ENCODE data around the gene RRP1. TPM values are rescaled to one million over a fixed set of nuclear protein-coding genes. Genes with fewer than 3 reads are reported as not detected.

The RRP1 gene
- total RNA-seq, 1 donor from 2014 or later = 43.6 TPM

DNA sequence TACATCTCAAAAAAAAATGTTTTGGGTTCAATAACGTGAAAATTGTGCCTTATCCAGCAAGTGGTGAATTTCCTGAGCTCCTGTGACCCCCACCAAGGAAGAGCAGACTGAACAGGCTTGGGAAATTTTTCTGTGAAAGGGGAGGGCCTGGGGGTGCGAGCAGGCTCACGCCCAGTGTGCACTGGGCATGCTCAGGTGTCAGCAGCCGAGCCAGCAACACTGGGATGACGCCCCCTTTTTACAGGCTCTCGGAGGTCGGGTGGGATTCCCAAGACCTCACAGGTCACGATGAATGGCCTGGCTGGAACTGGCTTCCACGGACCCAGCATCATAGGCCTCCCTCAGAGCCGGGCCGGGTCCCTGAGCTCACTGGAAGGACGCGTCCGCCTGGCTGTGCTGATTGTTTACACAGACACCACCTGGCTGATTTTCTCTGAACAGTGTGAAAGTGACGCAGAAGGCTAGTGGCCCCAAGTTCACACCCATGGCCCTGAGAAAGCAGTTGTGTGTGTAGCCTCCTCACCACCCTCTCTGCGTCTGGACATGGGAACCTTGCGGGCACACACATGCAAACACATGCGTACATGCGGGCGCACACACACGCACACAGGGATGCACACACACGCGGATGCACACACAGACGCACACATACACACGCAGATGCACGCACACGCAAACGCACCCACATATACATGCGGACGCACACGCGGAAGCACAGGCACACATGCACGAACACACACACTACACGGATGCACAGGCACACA is 22.5 kb upstream of the RRP1 start:
- H3K27ac Mint-ChIP-seq = peak overlapping the region; percentile 95
- H3K4me3 Mint-ChIP-seq = peak overlapping the region; percentile 41
- TF ChIP-seq, protein P1, sequence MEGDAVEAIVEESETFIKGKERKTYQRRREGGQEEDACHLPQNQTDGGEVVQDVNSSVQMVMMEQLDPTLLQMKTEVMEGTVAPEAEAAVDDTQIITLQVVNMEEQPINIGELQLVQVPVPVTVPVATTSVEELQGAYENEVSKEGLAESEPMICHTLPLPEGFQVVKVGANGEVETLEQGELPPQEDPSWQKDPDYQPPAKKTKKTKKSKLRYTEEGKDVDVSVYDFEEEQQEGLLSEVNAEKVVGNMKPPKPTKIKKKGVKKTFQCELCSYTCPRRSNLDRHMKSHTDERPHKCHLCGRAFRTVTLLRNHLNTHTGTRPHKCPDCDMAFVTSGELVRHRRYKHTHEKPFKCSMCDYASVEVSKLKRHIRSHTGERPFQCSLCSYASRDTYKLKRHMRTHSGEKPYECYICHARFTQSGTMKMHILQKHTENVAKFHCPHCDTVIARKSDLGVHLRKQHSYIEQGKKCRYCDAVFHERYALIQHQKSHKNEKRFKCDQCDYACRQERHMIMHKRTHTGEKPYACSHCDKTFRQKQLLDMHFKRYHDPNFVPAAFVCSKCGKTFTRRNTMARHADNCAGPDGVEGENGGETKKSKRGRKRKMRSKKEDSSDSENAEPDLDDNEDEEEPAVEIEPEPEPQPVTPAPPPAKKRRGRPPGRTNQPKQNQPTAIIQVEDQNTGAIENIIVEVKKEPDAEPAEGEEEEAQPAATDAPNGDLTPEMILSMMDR (conservative IDR thresholded peaks at IDR 0.05) = no peak

DNA sequence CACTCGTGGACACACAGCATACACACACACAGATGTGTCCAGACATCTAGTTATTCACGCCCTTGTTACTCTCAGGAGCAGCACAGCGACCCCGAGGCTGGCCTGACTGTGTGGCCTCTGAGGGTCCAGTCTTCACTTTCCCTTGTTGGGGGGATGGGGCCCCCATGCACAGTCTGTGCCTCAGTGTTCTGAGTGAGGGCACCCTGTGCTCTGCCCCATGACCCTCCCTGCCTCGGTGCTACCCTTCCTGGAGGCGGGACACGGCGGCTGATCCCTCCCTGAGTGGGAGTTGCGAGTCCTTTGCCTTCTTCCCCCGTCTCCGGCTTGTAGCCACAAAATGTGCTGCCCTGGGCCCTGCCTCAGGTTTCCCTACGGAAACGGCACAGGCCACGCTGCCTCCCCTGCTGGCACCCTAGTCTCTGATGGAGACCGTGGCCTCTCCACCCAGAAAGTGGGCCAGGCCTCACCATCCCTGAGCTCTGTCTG is 21.8 kb upstream of the RRP1 start:
- Mint-ChIP-seq H3K9me3 (no peaks in the 10 kb centered on the region), H3K27me3 (no peaks in the 10 kb centered on the region), H3K4me1 (ENCODE audit: unreplicated experiment) (peaks cover 19% of the 10 kb centered on the region), H3K4me3 (peak overlapping the region; percentile 55), H3K27ac (peak overlapping the region; percentile 95), H3K36me3 (no peaks in the 10 kb centered on the region)
- TF ChIP-seq, protein P1 (conservative IDR thresholded peaks at IDR 0.05) = no peak
- no peak for DNase-seq (ENCODE audit: extremely low spot score, unreplicated experiment)

More for the DNA sequence above, 22.5 kb upstream of the RRP1 start:
- H3K4me1 Mint-ChIP-seq (ENCODE audit: unreplicated experiment) = peaks cover 19% of the 10 kb centered on the region
- H3K36me3 Mint-ChIP-seq = no peaks in the 10 kb centered on the region
- no peak for DNase-seq (ENCODE audit: extremely low spot score, unreplicated experiment)
- H3K9me3 Mint-ChIP-seq = no peaks in the 10 kb centered on the region
- H3K27me3 Mint-ChIP-seq = no peaks in the 10 kb centered on the region

DNA sequence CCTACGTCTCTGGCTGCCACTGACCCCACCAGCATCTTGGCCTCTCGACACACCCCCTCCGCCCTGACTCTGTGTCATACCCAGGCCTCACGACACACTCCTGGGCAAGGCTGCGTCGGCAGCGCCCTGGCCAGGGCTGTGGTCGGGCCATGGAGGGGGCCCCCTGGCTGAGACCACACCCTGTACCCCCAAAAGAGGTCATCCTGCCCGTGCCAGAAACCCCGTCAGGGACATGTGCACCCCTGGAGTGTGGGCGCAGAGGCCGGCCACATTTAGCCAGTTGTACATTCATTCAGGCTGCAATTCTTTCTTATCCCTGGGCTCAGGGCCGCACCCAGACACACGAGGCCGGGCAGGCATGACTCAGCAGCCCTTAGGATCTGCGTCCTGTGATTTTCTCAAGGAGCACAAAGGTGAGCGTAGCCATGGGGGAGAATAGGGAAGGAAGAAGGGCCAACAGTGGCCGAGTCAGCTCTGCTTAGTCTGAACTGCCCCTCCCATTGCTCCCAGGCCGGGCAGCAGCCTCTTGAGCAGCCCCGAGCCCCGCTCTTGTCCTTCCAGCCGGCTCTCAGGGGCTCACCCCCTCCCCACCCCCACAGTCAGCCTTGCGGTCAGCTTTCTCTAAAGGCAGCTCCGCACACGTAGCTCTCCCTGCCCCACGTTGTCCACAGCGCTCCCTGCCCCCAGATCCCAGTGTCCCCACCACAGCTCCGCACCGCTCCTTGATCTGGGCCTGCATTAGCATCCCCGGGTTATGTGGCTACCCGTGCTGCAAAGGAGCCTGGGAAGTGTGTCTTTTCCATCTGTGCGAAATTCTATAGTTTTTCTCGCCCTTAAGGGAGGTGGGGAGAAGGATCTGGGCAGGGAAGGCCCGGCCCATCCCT is 21.2 kb upstream of the RRP1 start:
- Mint-ChIP-seq H3K36me3 (peaks cover 2% of the 10 kb centered on the region), H3K27me3 (no peaks in the 10 kb centered on the region), H3K27ac (peak overlapping the region; percentile 95), H3K4me1 (ENCODE audit: unreplicated experiment) (peaks cover 19% of the 10 kb centered on the region), H3K9me3 (no peaks in the 10 kb centered on the region), H3K4me3 (peak overlapping the region; percentile 55)
- no peak for DNase-seq (ENCODE audit: extremely low spot score, unreplicated experiment)
- TF ChIP-seq, protein P1 (conservative IDR thresholded peaks at IDR 0.05) = no peak

DNA sequence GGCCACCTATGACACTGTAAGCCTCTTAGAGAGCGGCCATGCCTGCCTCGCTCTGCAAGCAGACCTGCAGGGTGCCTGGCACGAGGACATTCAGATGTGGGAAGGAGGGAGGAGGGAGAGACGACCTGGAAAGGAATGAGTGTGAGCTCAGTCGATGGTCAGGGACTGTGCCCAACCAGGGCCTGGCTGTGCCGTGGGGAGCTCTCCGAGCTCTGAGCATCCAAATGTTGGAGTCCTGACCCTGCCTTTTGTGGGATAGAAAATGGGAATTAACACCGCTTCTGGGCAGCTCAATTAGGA is 20.6 kb upstream of the RRP1 start:
- peak overlapping the region; percentile 95 for H3K27ac Mint-ChIP-seq
- no peak for DNase-seq (ENCODE audit: extremely low spot score, unreplicated experiment)
- H3K27me3 Mint-ChIP-seq = no peaks in the 10 kb centered on the region

DNA sequence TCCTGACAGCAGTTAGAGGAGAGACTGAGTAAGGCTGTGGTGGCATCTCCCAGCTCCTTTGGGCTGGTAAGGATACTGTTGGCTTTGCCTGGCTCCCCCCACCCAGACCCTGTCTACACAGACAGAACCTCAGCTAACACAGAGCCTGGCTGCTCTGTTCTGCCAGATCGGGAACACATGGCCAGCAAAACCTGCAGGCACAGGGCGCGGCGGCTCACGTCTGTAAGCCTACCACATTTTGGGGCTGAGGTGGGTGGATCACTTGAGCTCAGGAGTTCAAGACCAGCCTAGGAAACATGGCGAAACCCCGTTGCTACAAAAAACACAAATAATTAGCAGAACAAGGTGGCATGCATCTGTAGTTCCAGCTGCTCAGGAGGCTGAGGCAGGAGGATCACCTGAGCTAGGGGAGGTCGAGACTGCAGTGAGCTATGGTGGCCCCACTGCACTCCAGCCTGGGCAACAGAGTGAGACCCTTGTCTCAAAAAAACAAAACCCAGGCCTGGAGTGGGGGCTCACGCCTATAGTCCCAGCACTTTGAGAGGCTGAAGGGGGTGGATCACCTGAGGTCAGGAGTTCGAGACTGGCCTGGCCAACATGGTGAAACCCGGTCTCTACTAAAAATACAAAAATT is 19.9 kb upstream of the RRP1 start:
- no peaks in the 10 kb centered on the region for H3K27me3 Mint-ChIP-seq
- no peak overlapping the region for H3K4me3 Mint-ChIP-seq
- DNase-seq (ENCODE audit: extremely low spot score, unreplicated experiment) = no peak
- TF ChIP-seq, protein P1 (conservative IDR thresholded peaks at IDR 0.05) = no peak
- no peaks in the 10 kb centered on the region for H3K9me3 Mint-ChIP-seq
- H3K27ac Mint-ChIP-seq = peak overlapping the region; percentile 95
- H3K4me1 Mint-ChIP-seq (ENCODE audit: unreplicated experiment) = peaks cover 19% of the 10 kb centered on the region
- H3K36me3 Mint-ChIP-seq = peaks cover 12% of the 10 kb centered on the region

More for the DNA sequence above, 20.6 kb upstream of the RRP1 start:
- Mint-ChIP-seq H3K4me1 (ENCODE audit: unreplicated experiment) (peaks cover 19% of the 10 kb centered on the region), H3K36me3 (peaks cover 8% of the 10 kb centered on the region), H3K4me3 (peak overlapping the region; percentile 4), H3K9me3 (no peaks in the 10 kb centered on the region)
- TF ChIP-seq, protein P1 (conservative IDR thresholded peaks at IDR 0.05) = no peak

All from type B pancreatic cell (in vitro differentiated cells).